ENCODE data around the gene BICD1. TPM values are rescaled to one million over a fixed set of nuclear protein-coding genes. Genes with fewer than 3 reads are reported as not detected.
A peak's percentile ranks its signal among the peaks of the same experiment; 100 is the strongest.

BICD1 gene
- polyA plus RNA-seq, 4 donors, result 0.45 to 17.0 (median 4.3) TPM

GRCh38 chr12:32379667-32380066 is 273.0 kb downstream of the BICD1 start:
- Histone ChIP-seq H3K4me1 (ENCODE audit: control insufficient read depth in 3 of 3, insufficient read depth in 2 of 3, low read depth in 1 of 3, low read length in 2 of 3) (no peaks in the 10 kb centered on the region), H3K27me3 (ENCODE audit: control insufficient read depth in 3 of 3, insufficient read depth in 3 of 3, low read length in 3 of 3) (no peaks in the 10 kb centered on the region), H3K27ac (ENCODE audit: low read depth in 1 of 3, low read length in 2 of 3) (no peak overlapping the region), H3K36me3 (ENCODE audit: control insufficient read depth in 3 of 3, insufficient read depth in 2 of 3, low read depth in 1 of 3, low read length in 3 of 3) (no peaks in the 10 kb centered on the region), H3K9me3 (ENCODE audit: control insufficient read depth in 2 of 2, insufficient read depth in 1 of 2, low read depth in 1 of 2, low read length in 1 of 2) (no peaks in the 10 kb centered on the region), H3K4me3 (ENCODE audit: low read depth in 1 of 3, low read length in 3 of 3) (no peak overlapping the region)
- no peak for FAIRE-seq
- WGBS, 3 donors, result 87 to 93% (median 90%) methylated on average over 8 of the region's 8 CpGs
- no peak for DNase-seq

DNA sequence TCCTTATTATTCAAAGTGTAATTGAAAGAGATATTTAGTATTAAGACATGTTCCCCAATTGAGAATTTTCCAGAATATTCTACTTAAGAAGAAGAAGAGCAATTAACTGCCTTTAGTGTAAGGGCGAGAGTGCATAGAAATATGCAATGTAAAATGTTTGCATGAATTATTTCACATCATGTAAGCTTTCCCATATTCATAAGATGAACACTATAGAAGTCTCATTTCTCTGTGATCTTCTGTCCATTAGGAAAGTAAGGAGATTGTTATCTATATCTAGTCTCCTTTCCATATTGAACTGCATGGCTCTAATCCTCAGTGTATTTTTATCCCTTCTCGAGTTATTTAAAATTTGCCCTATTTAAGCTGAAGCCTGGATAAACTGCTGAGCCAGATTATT is 275.6 kb downstream of the BICD1 start:
- Histone ChIP-seq H3K36me3 (ENCODE audit: control insufficient read depth in 3 of 3, insufficient read depth in 2 of 3, low read depth in 1 of 3, low read length in 3 of 3) (no peaks in the 10 kb centered on the region), H3K4me3 (ENCODE audit: low read depth in 1 of 3, low read length in 3 of 3) (no peak overlapping the region), H3K4me1 (ENCODE audit: control insufficient read depth in 3 of 3, insufficient read depth in 2 of 3, low read depth in 1 of 3, low read length in 2 of 3) (no peaks in the 10 kb centered on the region), H3K27me3 (ENCODE audit: control insufficient read depth in 3 of 3, insufficient read depth in 3 of 3, low read length in 3 of 3) (no peaks in the 10 kb centered on the region), H3K27ac (ENCODE audit: low read depth in 1 of 3, low read length in 2 of 3) (no peak overlapping the region), H3K9me3 (ENCODE audit: control insufficient read depth in 2 of 2, insufficient read depth in 1 of 2, low read depth in 1 of 2, low read length in 1 of 2) (no peaks in the 10 kb centered on the region)
- no peak for DNase-seq
- WGBS, 3 donors, result 86 to 89% (median 88%) methylated on average over 2 of the region's 2 CpGs
- no peak for FAIRE-seq

DNA sequence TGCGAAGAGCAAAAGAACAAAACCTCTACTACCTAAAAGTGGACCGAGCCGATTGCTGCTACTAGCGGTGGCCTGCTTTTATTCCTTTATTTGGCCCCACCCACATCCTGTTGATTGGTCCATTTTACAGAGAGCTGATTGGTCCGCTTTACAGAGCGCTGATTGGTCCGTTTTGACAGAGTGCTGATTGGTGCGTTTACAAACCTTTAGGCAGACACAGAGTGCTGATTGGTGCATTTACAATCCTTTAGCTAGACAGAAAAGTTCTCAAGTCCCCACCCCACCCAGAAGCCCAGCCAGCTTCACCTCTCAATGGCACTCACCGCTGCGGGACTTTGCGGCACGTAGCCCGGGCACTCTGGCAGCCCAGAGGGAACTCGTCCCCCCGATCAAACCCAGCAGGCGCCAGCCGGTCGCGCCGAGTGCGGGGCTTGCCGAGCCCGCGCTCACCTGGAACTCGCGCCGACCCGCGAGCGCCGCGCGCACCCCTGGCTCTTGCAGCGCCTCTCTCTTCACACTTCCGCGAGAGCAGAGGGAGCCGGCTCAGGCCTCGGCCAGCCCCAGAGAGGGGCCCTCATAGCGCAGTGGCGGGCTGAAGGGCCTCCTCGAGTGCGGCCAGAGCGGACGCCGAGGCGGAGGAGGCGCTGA is 284.0 kb downstream of the BICD1 start:
- DNase-seq (peak; percentile 54 to 78), FAIRE-seq (no peak)
- Histone ChIP-seq H3K4me3 (ENCODE audit: low read depth in 1 of 3, low read length in 3 of 3) (peak overlapping the region; percentile 9 to 49 (median 44)), H3K36me3 (ENCODE audit: control insufficient read depth in 3 of 3, insufficient read depth in 2 of 3, low read depth in 1 of 3, low read length in 3 of 3) (no peaks in the 10 kb centered on the region), H3K27ac (ENCODE audit: low read depth in 1 of 3, low read length in 2 of 3) (peak overlapping the region in 1 of 3 donors; percentile 62), H3K27me3 (ENCODE audit: control insufficient read depth in 3 of 3, insufficient read depth in 3 of 3, low read length in 3 of 3) (peaks cover 0 to 2% (median 0%) of the 10 kb centered on the region in 3 donors), H3K9me3 (ENCODE audit: control insufficient read depth in 2 of 2, insufficient read depth in 1 of 2, low read depth in 1 of 2, low read length in 1 of 2) (peaks cover 0 to 9% of the 10 kb centered on the region in 2 donors), H3K4me1 (ENCODE audit: control insufficient read depth in 3 of 3, insufficient read depth in 2 of 3, low read depth in 1 of 3, low read length in 2 of 3) (no peaks in the 10 kb centered on the region)
- WGBS, 3 donors, result 29 to 37% (median 31%) methylated on average over 39 to 47 of the region's 47 CpGs

- Histone ChIP-seq H3K4me1 (ENCODE audit: control insufficient read depth in 3 of 3, insufficient read depth in 2 of 3, low read depth in 1 of 3, low read length in 2 of 3) (peaks cover 0 to 8% (median 3%) of the 10 kb centered on the region in 3 donors), H3K9me3 (ENCODE audit: control insufficient read depth in 2 of 2, insufficient read depth in 1 of 2, low read depth in 1 of 2, low read length in 1 of 2) (peaks cover 0 to 7% of the 10 kb centered on the region in 2 donors), H3K27ac (ENCODE audit: low read depth in 1 of 3, low read length in 2 of 3) (no peak overlapping the region), H3K27me3 (ENCODE audit: control insufficient read depth in 3 of 3, insufficient read depth in 3 of 3, low read length in 3 of 3) (peaks cover 0 to 5% (median 0%) of the 10 kb centered on the region in 3 donors), H3K4me3 (ENCODE audit: low read depth in 1 of 3, low read length in 3 of 3) (no peak overlapping the region), H3K36me3 (ENCODE audit: control insufficient read depth in 3 of 3, insufficient read depth in 2 of 3, low read depth in 1 of 3, low read length in 3 of 3) (no peaks in the 10 kb centered on the region)
- DNase-seq (no peak), FAIRE-seq (no peak)
Observed at GRCh38 chr12:32395026-32395425, 288.4 kb downstream of the BICD1 start.

DNA sequence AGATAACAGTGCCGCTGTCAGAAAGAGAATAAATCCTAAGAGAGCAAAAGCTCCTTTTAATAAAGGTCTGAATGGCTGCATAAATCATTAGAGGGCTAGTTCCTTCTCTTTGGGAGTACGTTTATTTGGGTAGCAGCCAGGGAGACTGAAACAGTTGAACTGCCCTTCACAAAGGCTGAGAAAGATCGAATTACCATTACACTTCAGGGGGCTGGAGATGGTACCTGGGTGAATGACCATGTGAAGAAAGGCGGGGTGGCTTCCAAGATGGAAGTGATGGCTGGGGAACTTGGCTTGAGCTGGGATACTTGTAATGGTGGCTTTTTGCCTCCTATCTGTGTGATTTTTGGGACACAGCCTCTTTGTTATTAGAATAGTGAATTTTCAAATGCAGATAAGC is 291.0 kb downstream of the BICD1 start:
- H3K9me3 ChIP-seq (ENCODE audit: control insufficient read depth in 2 of 2, insufficient read depth in 1 of 2, low read depth in 1 of 2, low read length in 1 of 2), result no peaks in the 10 kb centered on the region
- H3K36me3 ChIP-seq (ENCODE audit: control insufficient read depth in 3 of 3, insufficient read depth in 2 of 3, low read depth in 1 of 3, low read length in 3 of 3), result peaks cover 0 to 3% (median 0%) of the 10 kb centered on the region in 3 donors
- peaks cover 0 to 8% (median 3%) of the 10 kb centered on the region in 3 donors for H3K4me1 ChIP-seq (ENCODE audit: control insufficient read depth in 3 of 3, insufficient read depth in 2 of 3, low read depth in 1 of 3, low read length in 2 of 3)
- 60 to 71% (median 64%) methylated on average over 4 of the region's 4 CpGs for WGBS, 3 donors
- H3K27ac ChIP-seq (ENCODE audit: low read depth in 1 of 3, low read length in 2 of 3), result no peak overlapping the region
- DNase-seq (no peak), FAIRE-seq (no peak)
- H3K4me3 ChIP-seq (ENCODE audit: low read depth in 1 of 3, low read length in 3 of 3), result no peak overlapping the region
- H3K27me3 ChIP-seq (ENCODE audit: control insufficient read depth in 3 of 3, insufficient read depth in 3 of 3, low read length in 3 of 3), result peaks cover 0 to 2% (median 0%) of the 10 kb centered on the region in 3 donors

- Histone ChIP-seq H3K4me3 (ENCODE audit: low read depth in 1 of 3, low read length in 3 of 3) (no peak overlapping the region), H3K27ac (ENCODE audit: low read depth in 1 of 3, low read length in 2 of 3) (peak overlapping the region in 2 of 3 donors; percentile 94)
- WGBS, 3 donors, result 52 to 70% (median 58%) methylated on average over 4 of the region's 4 CpGs
Observed at GRCh38 chr12:32398181-32398580, 291.5 kb downstream of the BICD1 start.

DNA sequence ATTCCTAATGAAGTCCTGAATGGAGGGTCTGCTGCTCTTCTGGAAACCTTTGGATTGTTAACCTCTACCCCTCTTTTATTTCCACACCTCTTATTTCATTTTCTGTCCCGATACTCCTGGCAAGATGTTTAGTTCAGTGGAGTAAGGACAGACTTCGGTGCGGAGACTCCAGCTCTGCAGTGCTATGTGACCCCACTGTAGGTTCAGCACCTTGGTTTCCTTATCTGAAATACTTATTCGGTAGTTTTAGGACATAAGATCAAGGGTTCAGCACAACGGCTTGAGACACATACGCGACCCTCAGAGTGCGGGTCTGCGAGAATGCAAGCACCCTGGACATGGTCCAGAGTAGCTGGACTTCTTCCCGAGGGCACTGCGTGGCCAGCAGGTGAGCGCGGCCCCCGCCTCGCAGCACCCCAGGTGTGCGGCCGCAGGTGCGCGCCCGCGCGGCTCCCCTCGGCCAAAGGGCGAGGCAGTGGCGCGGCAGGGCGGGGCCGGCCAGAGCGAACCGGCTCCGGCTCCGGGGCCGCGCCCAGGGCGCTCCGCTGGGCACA is 292.2 kb downstream of the BICD1 start:
- H3K27ac ChIP-seq (ENCODE audit: low read depth in 1 of 3, low read length in 2 of 3), result peak overlapping the region; percentile 87 to 99 (median 94)
- no peak for FAIRE-seq
- no peak for DNase-seq
- 2 to 3% (median 3%) methylated on average over 35 to 36 of the region's 36 CpGs for WGBS, 3 donors
- no peaks in the 10 kb centered on the region for H3K9me3 ChIP-seq (ENCODE audit: control insufficient read depth in 2 of 2, insufficient read depth in 1 of 2, low read depth in 1 of 2, low read length in 1 of 2)
- peak overlapping the region; percentile 50 to 80 (median 55) for H3K4me3 ChIP-seq (ENCODE audit: low read depth in 1 of 3, low read length in 3 of 3)
- peaks cover 0 to 2% (median 0%) of the 10 kb centered on the region in 3 donors for H3K27me3 ChIP-seq (ENCODE audit: control insufficient read depth in 3 of 3, insufficient read depth in 3 of 3, low read length in 3 of 3)
- H3K36me3 ChIP-seq (ENCODE audit: control insufficient read depth in 3 of 3, insufficient read depth in 2 of 3, low read depth in 1 of 3, low read length in 3 of 3), result peaks cover 0 to 3% (median 0%) of the 10 kb centered on the region in 3 donors
- H3K4me1 ChIP-seq (ENCODE audit: control insufficient read depth in 3 of 3, insufficient read depth in 2 of 3, low read depth in 1 of 3, low read length in 2 of 3), result peaks cover 0 to 8% (median 3%) of the 10 kb centered on the region in 3 donors

More at GRCh38 chr12:32398181-32398580, 291.5 kb downstream of the BICD1 start:
- Histone ChIP-seq H3K9me3 (ENCODE audit: control insufficient read depth in 2 of 2, insufficient read depth in 1 of 2, low read depth in 1 of 2, low read length in 1 of 2) (no peaks in the 10 kb centered on the region), H3K27me3 (ENCODE audit: control insufficient read depth in 3 of 3, insufficient read depth in 3 of 3, low read length in 3 of 3) (peaks cover 0 to 2% (median 0%) of the 10 kb centered on the region in 3 donors), H3K4me1 (ENCODE audit: control insufficient read depth in 3 of 3, insufficient read depth in 2 of 3, low read depth in 1 of 3, low read length in 2 of 3) (peaks cover 0 to 8% (median 3%) of the 10 kb centered on the region in 3 donors), H3K36me3 (ENCODE audit: control insufficient read depth in 3 of 3, insufficient read depth in 2 of 3, low read depth in 1 of 3, low read length in 3 of 3) (peaks cover 0 to 3% (median 0%) of the 10 kb centered on the region in 3 donors)
- FAIRE-seq (no peak), DNase-seq (peak in 1 of 2 donors; percentile 16)

- H3K4me3 ChIP-seq (ENCODE audit: low read depth in 1 of 3, low read length in 3 of 3), result peak within 1 kb of the TSS; percentile 50 to 80 (median 55)
- peaks cover 0 to 8% (median 3%) of the 10 kb centered on the region in 3 donors for H3K4me1 ChIP-seq (ENCODE audit: control insufficient read depth in 3 of 3, insufficient read depth in 2 of 3, low read depth in 1 of 3, low read length in 2 of 3)
- peak; percentile 97 for DNase-seq
- FAIRE-seq, result no peak
- H3K27ac ChIP-seq (ENCODE audit: low read depth in 1 of 3, low read length in 2 of 3), result peak within 1 kb of the TSS; percentile 94 to 99 (median 99)
- 0 to 1% (median 1%) methylated on average over 48 to 82 of the region's 82 CpGs for WGBS, 3 donors
- no peaks in the 10 kb centered on the region for H3K9me3 ChIP-seq (ENCODE audit: control insufficient read depth in 2 of 2, insufficient read depth in 1 of 2, low read depth in 1 of 2, low read length in 1 of 2)
- H3K27me3 ChIP-seq (ENCODE audit: control insufficient read depth in 3 of 3, insufficient read depth in 3 of 3, low read length in 3 of 3), result peaks cover 0 to 2% (median 0%) of the 10 kb centered on the region in 3 donors
- H3K36me3 ChIP-seq (ENCODE audit: control insufficient read depth in 3 of 3, insufficient read depth in 2 of 3, low read depth in 1 of 3, low read length in 3 of 3), result peaks cover 0 to 3% (median 0%) of the 10 kb centered on the region in 3 donors
Observed at GRCh38 chr12:32399370-32400113, 292.9 kb downstream of the BICD1 start, which contains the start of gene FGD4. Gene FGD4 (plus strand): TSS chr12:32399558.
